K562 (cell line): ENCODE measurements around the gene NRIP2. TPM values are rescaled to one million over a fixed set of nuclear protein-coding genes. Genes with fewer than 3 reads are reported as not detected.
A peak's percentile ranks its signal among the peaks of the same experiment; 100 is the strongest.

Source experiments
- ATAC-seq: fragments of 200-7000 bp; cut with Tn5 transposase; 3 replicates; pipeline ENCODE4 v1.9.1; 2020; ENCODE audit warnings: moderate library complexity
- BruUV-seq: library from RNA; stranded (reverse); fragments of 400-500 nt; replicated peaks from 2 replicates; lab custom pipeline; 2021; lab: Mats Ljungman, UMichigan
- CTCF ChIA-PET: fragments of 300-600 bp; formaldehyde crosslinking; extraction: SDS; loops from one replicate; lab custom pipeline; 2021; ENCODE audit warnings: low intra/inter-chr PET ratio; lab: Yijun Ruan, JAX
- POLR2A ChIA-PET: fragments of 300-600, 350-650 bp; sonication (Branson Sonifier 250); formaldehyde crosslinking; extraction: SDS; loops from one replicate; lab custom pipeline; 2021; ENCODE audit warnings: antibody characterized with exemption, inconsistent platforms; lab: Yijun Ruan, JAX
- DNase-seq, 4 experiments: peaks; one replicate each; pipeline versions ENCODE4 v3.0.0 to v3.0.0-alpha.2; 2011 to 2018; ENCODE audit warnings: low spot score in 3 of 4, mixed read lengths in 3 of 4; ENCODE audit errors: extremely low read depth in 1 of 4
- FAIRE-seq: peaks from 2 replicates; lab custom pipeline; 2011; peaks lifted over from hg19 to GRCh38; lab: Jason Lieb, UNC
- H2AFZ ChIP-seq: 2 replicates; pipeline ENCODE4 v1.6.0; 2011; ENCODE audit warnings: low read depth, low read length, control low read depth, inconsistent platforms
- H3K27ac ChIP-seq: fragments of 200-600 bp; 3 replicates; pipeline ENCODE4 v1.8.0; 2011; ENCODE audit warnings: low read depth, mild to moderate bottlenecking, control low read depth, inconsistent platforms, low read length, moderate library complexity, mixed read lengths; ENCODE audit errors: extremely low read depth
- H3K27me3 ChIP-seq, 2 experiments: fragments of 300-600 bp in 1 of 2; 2 replicates in 1 of 2; 3 replicates in 1 of 2; pipeline versions ENCODE4 v1.6.0 to v1.8.0; 2011; ENCODE audit warnings: inconsistent platforms in 2 of 2, low read length in 2 of 2, mild to moderate bottlenecking in 1 of 2, mixed read lengths in 1 of 2, moderate library complexity in 1 of 2; ENCODE audit not compliant: control insufficient read depth in 2 of 2, insufficient read depth in 2 of 2
- H3K36me3 ChIP-seq: fragments of 300-600 bp; 3 replicates; pipeline ENCODE4 v1.8.0; 2011; ENCODE audit warnings: mild to moderate bottlenecking, low read length, inconsistent platforms; ENCODE audit not compliant: control insufficient read depth, insufficient read depth
- H3K4me1 ChIP-seq, 2 experiments: fragments of 200-600 bp in 1 of 2; replicated peaks in 1 of 2; 2 replicates in 1 of 2; 3 replicates in 1 of 2; pipeline versions ENCODE4 v1.5.1 to v1.8.0; 2011; ENCODE audit warnings: inconsistent platforms in 2 of 2, low read length in 2 of 2, mild to moderate bottlenecking in 1 of 2, mixed read lengths in 1 of 2, moderate library complexity in 1 of 2; ENCODE audit not compliant: control insufficient read depth in 2 of 2, insufficient read depth in 2 of 2
- H3K4me2 ChIP-seq: 2 replicates; pipeline ENCODE4 v1.6.1; 2011; ENCODE audit warnings: low read length, control low read depth, inconsistent platforms, mixed read lengths; ENCODE audit not compliant: insufficient read depth
- H3K4me3 ChIP-seq: fragments of 200-600 bp; sonication (generic), shearing (Covaris generic); 2 replicates; pipeline ENCODE4 v1.5.1; 2016; ENCODE audit warnings: control low read depth, inconsistent platforms
- H3K79me2 ChIP-seq: fragments of 200-600 bp; 3 replicates; pipeline ENCODE4 v1.8.0; 2011; ENCODE audit warnings: low read length, inconsistent platforms; ENCODE audit not compliant: control insufficient read depth, insufficient read depth
- H3K9ac ChIP-seq, 2 experiments: 2 replicates each; pipeline versions ENCODE4 v1.6.0 to v1.6.1; 2011; ENCODE audit warnings: low read depth in 2 of 2, low read length in 2 of 2, control low read depth in 1 of 2, inconsistent platforms in 1 of 2, mild to moderate bottlenecking in 1 of 2, mixed read lengths in 1 of 2; ENCODE audit not compliant: insufficient read depth in 1 of 2
- H3K9me1 ChIP-seq: one replicate; pipeline ENCODE4 v1.6.0; 2011; ENCODE audit warnings: inconsistent platforms, mild to moderate bottlenecking, low read length, moderate library complexity; ENCODE audit not compliant: control insufficient read depth, insufficient read depth
- H3K9me3 ChIP-seq: replicated peaks from 2 replicates; pipeline ENCODE4 v1.5.1; 2011; ENCODE audit warnings: low read depth, low read length, inconsistent platforms; ENCODE audit not compliant: control insufficient read depth, insufficient read depth
- H4K20me1 ChIP-seq: replicated peaks from 2 replicates; pipeline ENCODE4 v1.6.1; 2011; ENCODE audit warnings: low read length, inconsistent platforms, mixed read lengths; ENCODE audit not compliant: control insufficient read depth, insufficient read depth
- ADNP ChIP-seq: fragments of 200-800 bp; sonication (Bioruptor generic); IDR thresholded peaks from 2 replicates; pipeline ENCODE4 v1.6.1; 2016; ENCODE audit warnings: missing genetic modification characterization, missing compliant biosample characterization
- BCL6 ChIP-seq: fragments of 250-450 bp; sonication (Bioruptor Pico); IDR thresholded peaks from 2 replicates; pipeline ENCODE4 v1.4.0; 2020
- FOXM1 ChIP-seq, 2 experiments: fragments of 450-650 bp in 1 of 2; sonication (generic) in 1 of 2; formaldehyde crosslinking in 1 of 2; IDR thresholded peaks; 2 replicates each; pipeline versions ENCODE4 v1.6.1 to v1.9.0; 2017 to 2022; ENCODE audit warnings: low read depth in 2 of 2, mild to moderate bottlenecking in 2 of 2, missing genetic modification reagents in 1 of 2, moderate library complexity in 1 of 2
- GATA2 ChIP-seq: sonication (generic); formaldehyde crosslinking; IDR thresholded peaks from 2 replicates; pipeline ENCODE4 v1.4.0; 2020; ENCODE audit warnings: mild to moderate bottlenecking, missing genetic modification reagents
- ILF3 ChIP-seq: fragments of 450-650 bp; IDR thresholded peaks from 2 replicates; pipeline ENCODE4 v1.6.1; 2018; ENCODE audit warnings: antibody characterized with exemption, mild to moderate bottlenecking, moderate library complexity, borderline replicate concordance
- L3MBTL2 ChIP-seq: fragments of 450-650 bp; IDR thresholded peaks from 2 replicates; pipeline ENCODE4 v1.6.1; 2016; ENCODE audit warnings: mild to moderate bottlenecking, moderate library complexity
- MXI1 ChIP-seq: IDR thresholded peaks from 2 replicates; pipeline ENCODE4 v1.6.1; 2011; ENCODE audit warnings: low read depth, mild to moderate bottlenecking, improper control_type of control experiment, low read length
- NR2C2 ChIP-seq, 2 experiments: fragments of 200-800 bp in 1 of 2; sonication (Bioruptor generic) in 1 of 2; sonication (generic) in 1 of 2; formaldehyde crosslinking in 1 of 2; IDR thresholded peaks; 2 replicates each; pipeline versions ENCODE4 v1.6.1 to v1.8.0; 2016 to 2022; ENCODE audit warnings: mild to moderate bottlenecking in 1 of 2, missing compliant biosample characterization in 1 of 2, missing genetic modification characterization in 1 of 2, missing genetic modification reagents in 1 of 2
- WGBS: fragments of 100-300 bp; shearing (Covaris generic); methylation state at CpG from one replicate; pipeline ENCODE4 v1.1.6; 2016; ENCODE audit warnings: low coverage, mixed read lengths; ENCODE audit not compliant: insufficient coverage; ENCODE audit errors: missing lambda C conversion rate; 5-methylcytosine and 5-hydroxymethylcytosine counted together
- in situ Hi-C: fragments of 300-500 bp; cut with MboI; formaldehyde crosslinking; loops from 4 replicates; pipeline ENCODE4 v1.15.0; 2018; ENCODE audit warnings: inconsistent platforms, mixed read lengths
- intact Hi-C: fragments of 100-400 bp; cut with micrococcal nuclease; formaldehyde crosslinking; loops from 2 replicates; pipeline ENCODE4 v1.14.2; 2022
- polyA plus RNA-seq, 8 experiments: library from polyadenylated mRNA; depleted of rRNA in 4 of 8; stranded (reverse) in 5 of 8; unstranded in 3 of 8; fragments of >200 nt; fragmentation: Nextera tagmentation in 2 of 8; fragmentation: Illumina TruSeq in 1 of 8; extraction: Ambion mirVana in 2 of 8; extraction: Trizol in 1 of 8; gene quantifications; 2 replicates each; pipeline versions ENCODE4 v1.2.1 to v1.2.3, GENCODE V29; 2011 to 2014; ENCODE audit warnings: inconsistent platforms in 1 of 8, missing spikeins in 1 of 8
- total RNA-seq, 7 experiments: library from RNA; depleted of rRNA in 6 of 7; stranded (reverse); fragments of >200 nt in 6 of 7; fragmentation: Illumina TruSeq in 2 of 7; extraction: Trizol in 2 of 7; gene quantifications; 2 replicates each; pipeline versions ENCODE4 v1.2.1 to v1.2.3, GENCODE V29; 2011 to 2021; ENCODE audit warnings: low replicate concordance in 1 of 7
- TF ChIP-seq, protein P1 (sequence below): fragments of 450-650 bp; IDR thresholded peaks from 2 replicates; pipeline ENCODE4 v1.6.1; 2014; ENCODE audit warnings: low read depth, mild to moderate bottlenecking, moderate library complexity, borderline replicate concordance

The NRIP2 gene
- total and polyA plus RNA-seq, 9 of the 15 experiments (the other 6 are each of a cell fraction or from before 2014, with no cell fraction given) = 0.07 to 0.10 TPM; not detected in 7

DNA sequence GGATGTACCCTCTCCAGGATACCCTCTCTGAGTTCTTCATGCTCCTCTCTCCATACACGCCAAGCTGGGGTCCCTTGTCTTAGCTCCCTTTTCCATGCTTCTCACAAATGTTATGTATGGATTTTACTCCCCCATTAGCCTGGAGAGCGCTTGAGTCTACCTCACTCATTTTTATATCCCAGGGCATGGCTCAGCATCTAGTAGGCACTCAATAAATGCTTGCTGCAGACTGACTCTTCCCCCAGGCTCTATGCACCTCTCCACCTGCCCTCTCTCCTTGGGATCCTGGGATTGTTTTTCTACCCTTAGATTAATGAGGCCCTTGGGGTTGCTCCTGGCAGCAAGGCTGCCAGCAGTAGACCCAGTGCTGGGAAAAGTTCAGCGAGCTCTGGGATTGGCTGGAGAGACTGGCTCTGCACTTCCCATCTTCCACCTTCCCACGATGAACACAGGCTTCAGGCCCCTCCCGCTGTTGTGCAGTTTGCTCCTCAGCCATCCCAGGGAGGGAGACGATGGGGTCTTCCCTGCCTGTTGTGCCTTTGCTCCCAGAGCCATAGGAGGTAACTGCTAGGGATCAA, 2.2 kb downstream of the NRIP2 start:
- FAIRE-seq (no peak), ATAC-seq (no peak), DNase-seq (no peak)
- Histone ChIP-seq H3K9ac (peak overlapping the region in 1 of 2 experiments; percentile 45; a peak in 1 of 4 replicates), H2AFZ (no peak overlapping the region), H3K36me3 (0 out of 3 replicates have a peak, but pooled peaks cover 3% of the 10 kb centered on the region), H3K4me3 (no peak overlapping the region), H4K20me1 (no peaks in the 10 kb centered on the region), H3K9me1 (no peaks in the 10 kb centered on the region), H3K4me2 (no peak overlapping the region), H3K27ac (no peak overlapping the region), H3K27me3 (no peaks in the 10 kb centered on the region), H3K9me3 (no peaks in the 10 kb centered on the region), H3K79me2 (no peaks in the 10 kb centered on the region), H3K4me1 (peaks cover 0 to 8% of the 10 kb centered on the region in 2 experiments; a peak in 3 of 5 replicates)
- POLR2A ChIA-PET = interaction anchor here (0.6 kb wide), 1 partner anchor 106 kb away, joined by 3 read pairs; no protein-coding TSS in a partner anchor
- in situ Hi-C loops = no loop called here
- no peak for TF ChIP-seq GATA2
- no peak for TF ChIP-seq BCL6 (CRISPR knock-in tag)
- no peak for TF ChIP-seq ADNP
- TF ChIP-seq FOXM1 (IDR thresholded peaks at IDR 0.05; ENCODE audit: low read depth) = no peak
- no peak for TF ChIP-seq FOXM1 (CRISPR knock-in tag; IDR thresholded peaks at IDR 0.05; ENCODE audit: low read depth)
- TF ChIP-seq, protein P1, sequence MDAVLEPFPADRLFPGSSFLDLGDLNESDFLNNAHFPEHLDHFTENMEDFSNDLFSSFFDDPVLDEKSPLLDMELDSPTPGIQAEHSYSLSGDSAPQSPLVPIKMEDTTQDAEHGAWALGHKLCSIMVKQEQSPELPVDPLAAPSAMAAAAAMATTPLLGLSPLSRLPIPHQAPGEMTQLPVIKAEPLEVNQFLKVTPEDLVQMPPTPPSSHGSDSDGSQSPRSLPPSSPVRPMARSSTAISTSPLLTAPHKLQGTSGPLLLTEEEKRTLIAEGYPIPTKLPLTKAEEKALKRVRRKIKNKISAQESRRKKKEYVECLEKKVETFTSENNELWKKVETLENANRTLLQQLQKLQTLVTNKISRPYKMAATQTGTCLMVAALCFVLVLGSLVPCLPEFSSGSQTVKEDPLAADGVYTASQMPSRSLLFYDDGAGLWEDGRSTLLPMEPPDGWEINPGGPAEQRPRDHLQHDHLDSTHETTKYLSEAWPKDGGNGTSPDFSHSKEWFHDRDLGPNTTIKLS = no peak
- TF ChIP-seq L3MBTL2 = no peak
- no peak for TF ChIP-seq MXI1
- TF ChIP-seq NR2C2 (CRISPR knock-in tag; IDR thresholded peaks at IDR 0.05) = no peak
- TF ChIP-seq NR2C2 (tag; IDR thresholded peaks at IDR 0.05) = no peak
- TF ChIP-seq ILF3 = no peak
- WGBS = 63% methylated on average over 6 of the region's 6 CpGs
- intact Hi-C loops = no loop called here
- CTCF ChIA-PET = no interaction called here
- no TSS peak for BruUV-seq
